Measurements from ENCODE around the gene KCNA1.

GRCh38 chr12:4947253-4947652 lies 37.5 kb downstream of the KCNA1 start:
- TF ChIP-seq, protein P1, sequence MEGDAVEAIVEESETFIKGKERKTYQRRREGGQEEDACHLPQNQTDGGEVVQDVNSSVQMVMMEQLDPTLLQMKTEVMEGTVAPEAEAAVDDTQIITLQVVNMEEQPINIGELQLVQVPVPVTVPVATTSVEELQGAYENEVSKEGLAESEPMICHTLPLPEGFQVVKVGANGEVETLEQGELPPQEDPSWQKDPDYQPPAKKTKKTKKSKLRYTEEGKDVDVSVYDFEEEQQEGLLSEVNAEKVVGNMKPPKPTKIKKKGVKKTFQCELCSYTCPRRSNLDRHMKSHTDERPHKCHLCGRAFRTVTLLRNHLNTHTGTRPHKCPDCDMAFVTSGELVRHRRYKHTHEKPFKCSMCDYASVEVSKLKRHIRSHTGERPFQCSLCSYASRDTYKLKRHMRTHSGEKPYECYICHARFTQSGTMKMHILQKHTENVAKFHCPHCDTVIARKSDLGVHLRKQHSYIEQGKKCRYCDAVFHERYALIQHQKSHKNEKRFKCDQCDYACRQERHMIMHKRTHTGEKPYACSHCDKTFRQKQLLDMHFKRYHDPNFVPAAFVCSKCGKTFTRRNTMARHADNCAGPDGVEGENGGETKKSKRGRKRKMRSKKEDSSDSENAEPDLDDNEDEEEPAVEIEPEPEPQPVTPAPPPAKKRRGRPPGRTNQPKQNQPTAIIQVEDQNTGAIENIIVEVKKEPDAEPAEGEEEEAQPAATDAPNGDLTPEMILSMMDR (conservative IDR thresholded peaks at IDR 0.05; ENCODE audit: low read depth, low read length) = no peak
- TF ChIP-seq CHD1 (IDR thresholded peaks at IDR 0.05; ENCODE audit: low read depth, low read length) (no peak), POLR2A (IDR thresholded peaks at IDR 0.05; ENCODE audit: low read depth, low read length) (no peak), RAD21 (IDR thresholded peaks at IDR 0.05; ENCODE audit: low read length) (no peak), FOS (IDR thresholded peaks at IDR 0.05; ENCODE audit: low read depth, low read length) (no peak), MAFK (IDR thresholded peaks at IDR 0.05; ENCODE audit: low read depth, low read length) (no peak), MAZ (IDR thresholded peaks at IDR 0.05; ENCODE audit: borderline replicate concordance, low read depth, low read length) (no peak), SMC3 (IDR thresholded peaks at IDR 0.05; ENCODE audit: low read depth, low read length) (no peak), MXI1 (IDR thresholded peaks at IDR 0.05; ENCODE audit: borderline replicate concordance, low read depth, low read length) (no peak), RFX5 (IDR thresholded peaks at IDR 0.05; ENCODE audit: low read depth, low read length) (no peak)
- TF ChIP-seq, protein P2, sequence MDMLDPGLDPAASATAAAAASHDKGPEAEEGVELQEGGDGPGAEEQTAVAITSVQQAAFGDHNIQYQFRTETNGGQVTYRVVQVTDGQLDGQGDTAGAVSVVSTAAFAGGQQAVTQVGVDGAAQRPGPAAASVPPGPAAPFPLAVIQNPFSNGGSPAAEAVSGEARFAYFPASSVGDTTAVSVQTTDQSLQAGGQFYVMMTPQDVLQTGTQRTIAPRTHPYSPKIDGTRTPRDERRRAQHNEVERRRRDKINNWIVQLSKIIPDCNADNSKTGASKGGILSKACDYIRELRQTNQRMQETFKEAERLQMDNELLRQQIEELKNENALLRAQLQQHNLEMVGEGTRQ (IDR thresholded peaks at IDR 0.05; ENCODE audit: low read depth, low read length) = no peak

Data from IMR-90 (cell line).